Lower leg skin (tissue), 3 donors: ENCODE measurements around the gene RNASEH2A.

Source experiments
- POLR2A ChIP-seq, 2 donors: fragments of 450-650 bp; IDR thresholded peaks; one replicate each; pipeline ENCODE4 v1.6.1; 2016 to 2017; ENCODE audit warnings: antibody characterized with exemption in 2 of 2, mild to moderate bottlenecking in 1 of 2, moderate library complexity in 1 of 2
- TF ChIP-seq, protein P1 (sequence below), 3 donors: fragments of 450-650 bp; IDR thresholded peaks; one replicate each; pipeline ENCODE4 v1.5.1; 2016; ENCODE audit warnings: antibody characterized with exemption in 3 of 3, mild to moderate bottlenecking in 3 of 3, moderate library complexity in 2 of 3

GRCh38 chr19:12770922-12771321 is 35.5 kb upstream of the RNASEH2A start:
- TF ChIP-seq, protein P1, sequence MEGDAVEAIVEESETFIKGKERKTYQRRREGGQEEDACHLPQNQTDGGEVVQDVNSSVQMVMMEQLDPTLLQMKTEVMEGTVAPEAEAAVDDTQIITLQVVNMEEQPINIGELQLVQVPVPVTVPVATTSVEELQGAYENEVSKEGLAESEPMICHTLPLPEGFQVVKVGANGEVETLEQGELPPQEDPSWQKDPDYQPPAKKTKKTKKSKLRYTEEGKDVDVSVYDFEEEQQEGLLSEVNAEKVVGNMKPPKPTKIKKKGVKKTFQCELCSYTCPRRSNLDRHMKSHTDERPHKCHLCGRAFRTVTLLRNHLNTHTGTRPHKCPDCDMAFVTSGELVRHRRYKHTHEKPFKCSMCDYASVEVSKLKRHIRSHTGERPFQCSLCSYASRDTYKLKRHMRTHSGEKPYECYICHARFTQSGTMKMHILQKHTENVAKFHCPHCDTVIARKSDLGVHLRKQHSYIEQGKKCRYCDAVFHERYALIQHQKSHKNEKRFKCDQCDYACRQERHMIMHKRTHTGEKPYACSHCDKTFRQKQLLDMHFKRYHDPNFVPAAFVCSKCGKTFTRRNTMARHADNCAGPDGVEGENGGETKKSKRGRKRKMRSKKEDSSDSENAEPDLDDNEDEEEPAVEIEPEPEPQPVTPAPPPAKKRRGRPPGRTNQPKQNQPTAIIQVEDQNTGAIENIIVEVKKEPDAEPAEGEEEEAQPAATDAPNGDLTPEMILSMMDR (IDR thresholded peaks at IDR 0.05): no peak
- TF ChIP-seq POLR2A (IDR thresholded peaks at IDR 0.05): no peak
